SK-N-MC (cell line): ENCODE results near the gene MIOX.

Source experiments
- EZH2 ChIP-seq: fragments of 200-600 bp; sonication (generic); IDR thresholded peaks from one replicate; pipeline ENCODE4 v1.6.1; 2017; ENCODE audit warnings: antibody characterized with exemption
- FOXP2 ChIP-seq: optimal IDR thresholded peaks from 2 replicates; pipeline ENCODE3; 2011; ENCODE audit warnings: mild to moderate bottlenecking, moderate library complexity; ENCODE audit not compliant: insufficient read depth; ENCODE audit errors: extremely low read length, control extremely low read depth
- POLR2AphosphoS5 ChIP-seq: IDR thresholded peaks from 2 replicates; pipeline ENCODE4 v1.6.1; 2012; ENCODE audit warnings: mild to moderate bottlenecking, low read depth, low read length, borderline replicate concordance

GRCh38 chr22:50497093-50497492 is 10.4 kb downstream of the MIOX start:
- no peak for TF ChIP-seq POLR2AphosphoS5
- no peak for TF ChIP-seq EZH2
- no peak for TF ChIP-seq FOXP2
